ENCODE data around the gene RAB40C. TPM values are rescaled to one million over a fixed set of nuclear protein-coding genes. Genes with fewer than 3 reads are reported as not detected.

The RAB40C gene
- total and polyA plus RNA-seq, 12 donors = 9.1 to 32.0 (median 12.3) TPM

DNA sequence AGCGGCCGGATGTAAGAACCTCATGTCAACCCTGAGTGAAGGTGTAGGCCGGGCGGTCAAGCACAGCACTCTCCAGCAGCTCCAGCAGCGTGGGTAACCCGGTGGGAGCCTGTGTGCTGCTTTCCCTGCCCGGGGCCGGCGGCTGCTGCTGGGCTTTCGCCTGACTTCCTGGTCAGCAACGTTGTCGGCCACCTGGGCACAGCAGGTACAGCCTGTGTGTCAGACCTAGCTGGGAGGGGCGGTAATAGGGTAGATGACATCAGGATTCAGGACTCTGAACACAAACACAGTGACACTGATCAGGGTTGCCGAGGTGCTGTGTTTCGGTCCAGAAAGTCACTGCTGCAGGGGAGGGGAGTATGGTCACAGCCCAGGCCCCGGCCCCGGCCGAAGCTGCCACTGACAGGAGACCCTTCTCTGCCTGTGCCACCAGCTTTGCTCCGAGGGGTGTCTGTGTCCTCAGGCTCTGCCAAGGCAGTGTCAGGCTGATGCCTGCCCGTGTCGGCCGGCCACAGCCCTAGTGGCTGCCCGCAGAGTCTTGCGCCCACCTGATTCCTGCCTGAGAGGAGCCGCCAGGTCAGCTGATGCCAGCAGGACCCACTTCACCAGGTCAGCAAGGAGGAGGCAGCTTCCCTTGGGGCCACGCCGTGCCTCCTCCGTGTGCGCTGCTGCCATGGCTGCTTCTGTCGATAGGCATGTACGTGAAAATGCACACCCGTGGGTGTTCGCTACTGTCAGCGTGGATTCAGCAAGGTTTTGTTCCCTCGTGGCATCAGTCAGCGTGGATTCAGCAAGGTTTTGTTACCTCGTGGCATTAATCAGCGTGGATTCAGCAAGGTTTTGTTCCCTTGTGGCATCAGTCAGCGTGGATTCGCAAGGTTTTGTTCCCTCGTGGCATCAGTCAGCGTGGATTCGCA, 9.2 kb downstream of the RAB40C start:
- intact Hi-C loops (cut with DNase I) = no loop called here
- Histone ChIP-seq H3K27ac (no peak overlapping the region), H3K4me1 (peaks cover 0 to 10% (median 0%) of the 10 kb centered on the region in 9 donors), H3K27me3 (no peaks in the 10 kb centered on the region), H3K36me3 (peaks cover 0 to 24% (median 3%) of the 10 kb centered on the region in 9 donors), H3K4me3 (no peak overlapping the region), H3K9me3 (no peaks in the 10 kb centered on the region)
- WGBS, 2 donors = 96% methylated on average over 43 of the region's 43 CpGs
- no peak for TF ChIP-seq CTCF (IDR thresholded peaks at IDR 0.05)
- ATAC-seq (peak in 1 of 8 donors; percentile 11), DNase-seq (no peak)

- H3K27me3 ChIP-seq = no peaks in the 10 kb centered on the region
- TF ChIP-seq CTCF (IDR thresholded peaks at IDR 0.05) = peak in 2 of 9 donors; percentile 13 to 15
- intact Hi-C loops (cut with DNase I) = no loop called here
- H3K9me3 ChIP-seq = peaks cover 0 to 6% (median 0%) of the 10 kb centered on the region in 11 donors
- ATAC-seq (no peak), DNase-seq (no peak)
- no peak overlapping the region for H3K27ac ChIP-seq
- peaks cover 0 to 6% (median 0%) of the 10 kb centered on the region in 9 donors for H3K4me1 ChIP-seq
- H3K4me3 ChIP-seq = no peak overlapping the region
- peaks cover 0 to 21% (median 3%) of the 10 kb centered on the region in 9 donors for H3K36me3 ChIP-seq
- 53 to 57% methylated on average over 7 of the region's 7 CpGs for WGBS, 2 donors
Measured at GRCh38 chr16:600781-601180, 10.9 kb downstream of the RAB40C start.

GRCh38 chr16:603933-604332, 14.1 kb downstream of the RAB40C start:
- no peak for DNase-seq
- WGBS, 2 donors = 86 to 88% methylated on average over 5 of the region's 5 CpGs
- intact Hi-C loops (cut with DNase I) = no loop called here

More at GRCh38 chr16:603933-604332, 14.1 kb downstream of the RAB40C start:
- TF ChIP-seq CTCF (IDR thresholded peaks at IDR 0.05) = no peak
- H3K4me3 ChIP-seq = no peak overlapping the region
- ATAC-seq = no peak
- H3K36me3 ChIP-seq = peaks cover 0 to 13% (median 3%) of the 10 kb centered on the region in 9 donors
- H3K9me3 ChIP-seq = peaks cover 0 to 6% (median 0%) of the 10 kb centered on the region in 11 donors
- no peaks in the 10 kb centered on the region for H3K27me3 ChIP-seq
- H3K4me1 ChIP-seq = no peaks in the 10 kb centered on the region
- no peak overlapping the region for H3K27ac ChIP-seq
